ENCODE data around the gene EXD3. TPM values are rescaled to one million over a fixed set of nuclear protein-coding genes. Genes with fewer than 3 reads are reported as not detected.

Gene EXD3
- total RNA-seq, 2 donors from 2014 or later, result 5.9 to 6.0 TPM

DNA sequence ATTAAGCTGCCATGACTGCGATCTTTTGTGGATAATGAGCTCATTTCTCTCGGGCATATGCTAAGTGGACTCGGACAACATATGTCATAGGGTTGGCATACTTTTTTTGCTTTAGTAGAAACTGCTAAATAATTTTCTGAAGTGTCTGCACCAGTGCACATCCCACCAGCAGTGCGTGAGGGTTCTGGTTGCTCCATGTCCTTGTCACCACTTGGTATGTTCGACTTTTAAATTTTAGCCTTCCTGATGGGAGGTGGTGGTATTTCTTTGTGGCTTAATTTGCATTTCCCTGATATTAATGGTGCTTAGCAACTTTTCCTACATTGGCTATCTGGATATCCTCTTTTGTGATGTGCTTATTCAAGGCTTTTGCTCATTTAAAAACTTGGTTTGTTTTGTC, 63.1 kb downstream of the EXD3 start:
- Histone ChIP-seq H3K27me3 (no peaks in the 10 kb centered on the region), H3K36me3 (no peaks in the 10 kb centered on the region), H3K4me3 (no peak overlapping the region), H3K4me1 (no peaks in the 10 kb centered on the region), H3K9me3 (peaks cover 6 to 32% of the 10 kb centered on the region in 2 donors), H3K27ac (no peak overlapping the region)
- TF ChIP-seq, protein P1, sequence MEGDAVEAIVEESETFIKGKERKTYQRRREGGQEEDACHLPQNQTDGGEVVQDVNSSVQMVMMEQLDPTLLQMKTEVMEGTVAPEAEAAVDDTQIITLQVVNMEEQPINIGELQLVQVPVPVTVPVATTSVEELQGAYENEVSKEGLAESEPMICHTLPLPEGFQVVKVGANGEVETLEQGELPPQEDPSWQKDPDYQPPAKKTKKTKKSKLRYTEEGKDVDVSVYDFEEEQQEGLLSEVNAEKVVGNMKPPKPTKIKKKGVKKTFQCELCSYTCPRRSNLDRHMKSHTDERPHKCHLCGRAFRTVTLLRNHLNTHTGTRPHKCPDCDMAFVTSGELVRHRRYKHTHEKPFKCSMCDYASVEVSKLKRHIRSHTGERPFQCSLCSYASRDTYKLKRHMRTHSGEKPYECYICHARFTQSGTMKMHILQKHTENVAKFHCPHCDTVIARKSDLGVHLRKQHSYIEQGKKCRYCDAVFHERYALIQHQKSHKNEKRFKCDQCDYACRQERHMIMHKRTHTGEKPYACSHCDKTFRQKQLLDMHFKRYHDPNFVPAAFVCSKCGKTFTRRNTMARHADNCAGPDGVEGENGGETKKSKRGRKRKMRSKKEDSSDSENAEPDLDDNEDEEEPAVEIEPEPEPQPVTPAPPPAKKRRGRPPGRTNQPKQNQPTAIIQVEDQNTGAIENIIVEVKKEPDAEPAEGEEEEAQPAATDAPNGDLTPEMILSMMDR (IDR thresholded peaks at IDR 0.05), result no peak
- DNase-seq (ENCODE audit: low spot score), result no peak

DNA sequence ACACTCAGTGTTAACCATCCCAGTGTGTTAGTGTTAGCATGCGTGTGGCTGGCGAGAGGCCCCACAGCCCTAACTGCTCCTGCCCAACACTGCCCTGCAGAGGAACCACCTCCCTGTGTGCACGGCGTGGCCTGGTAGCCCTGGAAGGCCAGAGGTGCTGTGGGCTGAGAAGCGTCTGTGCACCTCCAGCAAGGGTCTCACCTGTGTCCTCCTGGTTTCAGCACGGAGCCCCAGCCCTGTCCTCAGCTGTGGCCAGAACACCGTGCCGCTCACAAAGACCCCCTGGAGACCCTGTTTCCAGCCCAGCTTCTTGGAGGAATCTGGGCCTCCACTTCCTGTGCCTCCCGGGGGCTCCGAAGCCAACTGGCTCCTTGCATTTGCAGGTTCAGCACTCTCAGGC, 64.8 kb downstream of the EXD3 start:
- no peak for DNase-seq (ENCODE audit: low spot score)
- no peak overlapping the region for H3K27ac ChIP-seq
- H3K27me3 ChIP-seq, result no peaks in the 10 kb centered on the region
- TF ChIP-seq, protein P1 (IDR thresholded peaks at IDR 0.05), result no peak
- peaks cover 6 to 21% of the 10 kb centered on the region in 2 donors for H3K9me3 ChIP-seq
- H3K4me3 ChIP-seq, result no peak overlapping the region
- H3K4me1 ChIP-seq, result peaks cover 0 to 5% of the 10 kb centered on the region in 2 donors
- H3K36me3 ChIP-seq, result no peaks in the 10 kb centered on the region

DNA sequence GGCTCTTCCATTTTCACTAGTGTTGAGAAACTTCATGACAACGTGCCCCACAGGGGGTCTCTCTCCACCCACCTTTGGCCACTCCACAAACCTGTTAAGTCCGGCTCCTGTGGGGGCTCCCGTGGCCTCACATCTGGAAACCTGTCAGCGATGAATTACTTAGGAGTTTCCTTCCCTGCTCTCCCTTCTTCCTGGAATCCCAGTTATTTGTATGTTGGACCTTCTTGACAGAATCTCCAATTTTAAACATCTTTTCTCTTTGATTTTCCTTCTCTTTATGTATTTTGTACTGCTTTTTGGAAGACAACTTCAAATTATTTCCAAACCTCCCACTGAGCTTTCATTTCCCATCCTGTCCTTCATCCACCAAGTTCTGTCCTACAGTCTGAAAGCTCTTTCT, 65.8 kb downstream of the EXD3 start:
- no peaks in the 10 kb centered on the region for H3K36me3 ChIP-seq
- H3K4me1 ChIP-seq, result peaks cover 0 to 14% of the 10 kb centered on the region in 2 donors
- peaks cover 6 to 19% of the 10 kb centered on the region in 2 donors for H3K9me3 ChIP-seq
- no peak overlapping the region for H3K4me3 ChIP-seq
- DNase-seq (ENCODE audit: low spot score), result no peak
- H3K27me3 ChIP-seq, result no peaks in the 10 kb centered on the region
- TF ChIP-seq, protein P1 (IDR thresholded peaks at IDR 0.05), result no peak
- H3K27ac ChIP-seq, result no peak overlapping the region

DNA sequence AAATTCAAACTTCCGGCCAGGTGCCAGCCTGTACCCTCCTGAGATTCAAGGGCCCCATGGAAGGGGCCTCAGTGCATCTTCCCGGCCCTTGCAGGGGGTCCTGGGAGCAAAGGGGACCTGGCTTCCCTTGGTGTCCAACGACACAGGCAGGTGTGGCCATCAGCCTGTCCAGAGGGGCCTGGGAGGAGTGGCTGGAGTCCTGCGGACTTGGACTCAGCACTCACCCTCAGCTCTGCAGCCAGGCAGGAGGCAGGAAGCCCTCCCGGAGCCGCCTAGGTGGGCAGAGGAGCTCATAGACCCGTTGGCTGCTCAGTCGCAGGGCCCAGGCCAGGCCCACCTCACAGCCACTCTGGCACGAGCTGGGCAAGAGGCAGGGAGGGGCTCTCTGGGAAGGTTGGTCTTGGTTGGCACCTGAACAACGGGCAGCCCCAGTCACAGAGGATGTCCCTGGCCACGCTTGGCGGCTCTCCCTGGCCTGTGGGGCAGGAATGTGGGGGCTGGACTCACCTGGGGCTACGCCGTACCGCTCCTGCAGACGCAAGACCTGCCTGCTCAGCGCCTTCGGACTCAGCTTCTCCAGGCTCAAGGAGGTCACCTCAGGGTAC, 67.1 kb downstream of the EXD3 start:
- Histone ChIP-seq H3K27ac (no peak overlapping the region), H3K4me1 (peaks cover 0 to 14% of the 10 kb centered on the region in 2 donors), H3K36me3 (no peaks in the 10 kb centered on the region), H3K9me3 (peaks cover 6 to 13% of the 10 kb centered on the region in 2 donors), H3K27me3 (no peaks in the 10 kb centered on the region), H3K4me3 (no peak overlapping the region)
- TF ChIP-seq, protein P1 (IDR thresholded peaks at IDR 0.05), result no peak
- DNase-seq (ENCODE audit: low spot score), result no peak

DNA sequence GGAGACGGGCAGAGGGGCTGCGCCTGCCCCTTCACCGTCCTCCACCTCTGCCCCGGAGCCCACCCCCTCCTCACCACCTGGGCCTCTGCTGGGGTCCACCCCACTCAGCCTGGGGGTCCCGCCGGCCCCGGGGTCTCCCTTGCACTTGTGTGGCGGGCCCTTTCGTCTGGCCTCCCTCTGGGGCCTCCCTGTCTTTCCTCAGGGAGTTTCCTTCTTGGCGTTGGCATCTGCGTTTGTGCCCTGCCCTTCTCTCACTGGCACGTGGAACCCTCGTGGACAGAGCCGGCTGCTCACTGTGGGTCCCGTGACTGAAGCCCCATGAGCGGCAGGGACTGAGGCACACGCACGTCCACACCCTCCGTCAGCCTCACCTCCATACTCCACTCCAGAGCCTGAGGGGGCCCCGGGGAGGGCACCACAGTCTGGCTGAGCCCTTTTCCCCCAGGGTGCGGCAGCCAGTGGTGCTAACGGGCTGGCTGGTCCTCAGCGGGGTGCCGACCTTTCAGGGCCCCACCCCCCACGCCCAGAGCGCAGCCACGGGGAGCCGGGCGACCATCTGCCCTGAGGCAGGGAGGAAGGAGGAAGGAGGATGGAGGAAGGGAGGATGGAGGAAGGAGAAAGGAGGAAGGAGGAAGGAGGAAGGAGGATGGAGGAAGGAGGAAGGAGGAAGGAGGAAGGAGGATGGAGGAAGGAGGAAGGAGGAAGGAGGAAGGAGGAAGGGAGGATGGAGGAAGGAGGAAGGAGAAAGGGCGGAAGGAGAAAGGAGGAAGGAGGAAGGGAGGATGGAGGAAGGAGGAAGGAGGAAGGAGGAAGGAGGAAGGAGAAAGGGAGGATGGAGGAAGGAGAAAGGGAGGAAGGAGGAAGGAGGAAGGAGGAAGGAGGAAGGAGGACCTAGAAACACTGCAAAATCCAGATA, 67.9 kb downstream of the EXD3 start:
- DNase-seq (ENCODE audit: low spot score), result no peak
- H3K9me3 ChIP-seq, result peaks cover 6 to 13% of the 10 kb centered on the region in 2 donors

More for the DNA sequence above, 67.9 kb downstream of the EXD3 start:
- no peak overlapping the region for H3K27ac ChIP-seq
- no peaks in the 10 kb centered on the region for H3K36me3 ChIP-seq
- no peak overlapping the region for H3K4me3 ChIP-seq
- H3K27me3 ChIP-seq, result no peaks in the 10 kb centered on the region
- H3K4me1 ChIP-seq, result peaks cover 0 to 14% of the 10 kb centered on the region in 2 donors
- TF ChIP-seq, protein P1 (IDR thresholded peaks at IDR 0.05), result no peak

Data from right atrium auricular region (tissue), 2 donors.